PFSK-1 (cell line): ENCODE data around the gene NCKAP1.

Experiments used
- FOXP2 ChIP-seq: optimal IDR thresholded peaks from 2 replicates; pipeline ENCODE3; 2011; ENCODE audit warnings: borderline replicate concordance, control low read depth, inconsistent platforms; ENCODE audit not compliant: insufficient read depth; ENCODE audit errors: extremely low read length, extremely low read depth
- POLR2AphosphoS5 ChIP-seq: IDR thresholded peaks from 2 replicates; pipeline ENCODE4 v1.6.1; 2012; ENCODE audit warnings: low read depth, mild to moderate bottlenecking, control low read depth, low read length, moderate library complexity
- REST ChIP-seq, 2 experiments: IDR thresholded peaks; 2 replicates each; pipeline versions ENCODE4 v1.6.1 to v1.8.0; 2011 to 2012; ENCODE audit warnings: low read depth in 2 of 2, low read length in 2 of 2, control low read depth in 1 of 2, inconsistent platforms in 1 of 2, mild to moderate bottlenecking in 1 of 2, moderate library complexity in 1 of 2; ENCODE audit not compliant: insufficient read depth in 1 of 2
- SIN3A ChIP-seq: IDR thresholded peaks from 2 replicates; pipeline ENCODE4 v1.6.1; 2012; ENCODE audit warnings: mild to moderate bottlenecking, low read length, moderate library complexity, borderline replicate concordance; ENCODE audit not compliant: insufficient read depth
- TAF1 ChIP-seq: IDR thresholded peaks from 2 replicates; pipeline ENCODE4 v1.6.1; 2012; ENCODE audit warnings: low read length, control low read depth, borderline replicate concordance; ENCODE audit not compliant: insufficient read depth

NCKAP1 gene

GRCh38 chr2:182912518-182912915, 125.7 kb downstream of the NCKAP1 start:
- TF ChIP-seq REST (IDR thresholded peaks at IDR 0.05; ENCODE audit: insufficient read depth in 1 of 2, low read depth in 2 of 2, low read length in 2 of 2) (no peak), TAF1 (no peak), SIN3A (no peak), FOXP2 (no peak), POLR2AphosphoS5 (no peak)

GRCh38 chr2:182911813-182912517, 126.3 kb downstream of the NCKAP1 start:
- TF ChIP-seq SIN3A (no peak), FOXP2 (no peak)

GRCh38 chr2:182910965-182911364, 127.3 kb downstream of the NCKAP1 start:
- TF ChIP-seq TAF1 (no peak), POLR2AphosphoS5 (no peak), SIN3A (no peak), REST (IDR thresholded peaks at IDR 0.05; ENCODE audit: insufficient read depth in 1 of 2, low read depth in 2 of 2, low read length in 2 of 2) (no peak), FOXP2 (no peak)

GRCh38 chr2:182907081-182907830, 131.0 kb downstream of the NCKAP1 start:
- TF ChIP-seq REST (IDR thresholded peaks at IDR 0.05; ENCODE audit: insufficient read depth in 1 of 2, low read depth in 2 of 2, low read length in 2 of 2) (no peak), SIN3A (no peak), POLR2AphosphoS5 (no peak), TAF1 (no peak), FOXP2 (no peak)

GRCh38 chr2:182906454-182906853, 131.8 kb downstream of the NCKAP1 start:
- TF ChIP-seq REST (IDR thresholded peaks at IDR 0.05; ENCODE audit: insufficient read depth in 1 of 2, low read depth in 2 of 2, low read length in 2 of 2) (no peak), POLR2AphosphoS5 (no peak), FOXP2 (no peak), TAF1 (no peak), SIN3A (no peak)
